GM12878 (cell line): ENCODE results near the gene PTPRD. TPM values are rescaled to one million over a fixed set of nuclear protein-coding genes. Genes with fewer than 3 reads are reported as not detected.

ENCODE experiments used
- ATAC-seq: fragments of 200-7000 bp; cut with Tn5 transposase; 3 replicates; pipeline ENCODE4 v1.9.1; 2020; ENCODE audit warnings: mild to moderate bottlenecking, moderate library complexity
- BruUV-seq: library from RNA; stranded (reverse); fragments of 400-500 nt; replicated peaks from 2 replicates; lab custom pipeline; 2021; lab: Mats Ljungman, UMichigan
- CTCF ChIA-PET: fragments of 300-600 bp; sonication (Branson Sonifier 250); formaldehyde crosslinking; extraction: SDS; loops from one replicate; lab custom pipeline; 2021; ENCODE audit warnings: inconsistent platforms; lab: Yijun Ruan, JAX
- POLR2A ChIA-PET: fragments of 350-600 bp; formaldehyde crosslinking; extraction: SDS; loops from one replicate; lab custom pipeline; 2021; ENCODE audit warnings: inconsistent platforms; lab: Charles Lee
- RAD21 ChIA-PET: fragments of 300-600 bp; sonication (Branson Sonifier 250); formaldehyde crosslinking; loops from one replicate; lab custom pipeline; 2023; ENCODE audit warnings: antibody characterized with exemption; ENCODE audit not compliant: unreplicated experiment; lab: Charles Lee
- SMC1A ChIA-PET: fragments of 300-600 bp; sonication (Branson Sonifier 250); formaldehyde crosslinking; loops from one replicate; lab custom pipeline; 2023; ENCODE audit not compliant: unreplicated experiment, uncharacterized antibody; lab: Charles Lee
- DNase-seq: peaks from one replicate; pipeline ENCODE4 v3.0.0-alpha.2; 2011; ENCODE audit warnings: low read depth, low spot score
- FAIRE-seq: peaks from 3 replicates; lab custom pipeline; 2011; peaks lifted over from hg19 to GRCh38; lab: Jason Lieb, UNC
- H2AFZ ChIP-seq: 2 replicates; pipeline ENCODE4 v1.6.0; 2011; ENCODE audit warnings: low read depth, low read length, control low read depth; ENCODE audit not compliant: control insufficient read depth
- H3K27ac ChIP-seq: 2 replicates; pipeline ENCODE4 v1.5.1; 2011; ENCODE audit warnings: control low read depth; ENCODE audit not compliant: control insufficient read depth, insufficient read depth
- H3K27me3 ChIP-seq, 2 experiments: replicated peaks in 1 of 2; 2 replicates each; pipeline versions ENCODE4 v1.6.0 to v1.6.1; 2011; ENCODE audit warnings: low read length in 1 of 2; ENCODE audit not compliant: control insufficient read depth in 2 of 2, insufficient read depth in 2 of 2
- H3K36me3 ChIP-seq, 2 experiments: 2 replicates each; pipeline ENCODE4 v1.5.1; 2011; ENCODE audit warnings: low read length in 1 of 2; ENCODE audit not compliant: control insufficient read depth in 2 of 2, insufficient read depth in 2 of 2
- H3K4me1 ChIP-seq: 2 replicates; pipeline ENCODE4 v1.6.1; 2011; ENCODE audit warnings: mild to moderate bottlenecking, low read length, moderate library complexity, mixed read lengths; ENCODE audit not compliant: control insufficient read depth, insufficient read depth
- H3K4me2 ChIP-seq: 2 replicates; pipeline ENCODE4 v1.6.0; 2011; ENCODE audit warnings: control low read depth; ENCODE audit not compliant: control insufficient read depth, insufficient read depth
- H3K4me3 ChIP-seq: fragments of 200-600 bp; sonication (generic); 2 replicates; pipeline ENCODE4 v1.5.1; 2016
- H3K79me2 ChIP-seq: 2 replicates; pipeline ENCODE4 v1.6.0; 2011; ENCODE audit warnings: low read length; ENCODE audit not compliant: control insufficient read depth, insufficient read depth
- H3K9ac ChIP-seq: 2 replicates; pipeline ENCODE4 v1.8.0; 2011; ENCODE audit warnings: low read length, control low read depth, mixed read lengths; ENCODE audit not compliant: control insufficient read depth, insufficient read depth
- H3K9me3 ChIP-seq: replicated peaks from 3 replicates; pipeline ENCODE4 v1.5.1; 2011; ENCODE audit warnings: mild to moderate bottlenecking, low read length; ENCODE audit not compliant: control insufficient read depth, insufficient read depth
- H4K20me1 ChIP-seq: 2 replicates; pipeline ENCODE4 v1.6.0; 2011; ENCODE audit not compliant: control insufficient read depth, insufficient read depth
- CBX3 ChIP-seq: fragments of 200-600 bp; sonication (generic); IDR thresholded peaks from 2 replicates; pipeline ENCODE4 v1.6.1; 2016; ENCODE audit warnings: low read depth, borderline replicate concordance
- DPF2 ChIP-seq: fragments of 450-650 bp; IDR thresholded peaks from 2 replicates; pipeline ENCODE4 v1.6.1; 2017; ENCODE audit warnings: mild to moderate bottlenecking
- FOXK2 ChIP-seq: fragments of 450-650 bp; IDR thresholded peaks from 2 replicates; pipeline ENCODE4 v1.6.1; 2017; ENCODE audit warnings: mild to moderate bottlenecking, moderate library complexity
- IKZF2 ChIP-seq, 2 experiments: fragments of 450-650 bp; IDR thresholded peaks; 2 replicates each; pipeline ENCODE4 v1.6.1; 2017; ENCODE audit warnings: mild to moderate bottlenecking in 2 of 2, moderate library complexity in 2 of 2
- IRF4 ChIP-seq: IDR thresholded peaks from 2 replicates; pipeline ENCODE4 v1.6.1; 2011; ENCODE audit warnings: low read depth, low read length
- NFYA ChIP-seq: IDR thresholded peaks from 2 replicates; pipeline ENCODE4 v1.6.1; 2011; ENCODE audit warnings: low read depth, mild to moderate bottlenecking, low read length, improper control_type of control experiment, borderline replicate concordance
- PBX3 ChIP-seq: IDR thresholded peaks from 2 replicates; pipeline ENCODE4 v1.6.1; 2011; ENCODE audit warnings: mild to moderate bottlenecking, low read depth, low read length, moderate library complexity; ENCODE audit not compliant: insufficient replicate concordance
- RELB ChIP-seq: fragments of 450-650 bp; IDR thresholded peaks from 2 replicates; pipeline ENCODE4 v1.6.1; 2017; ENCODE audit warnings: low read depth, mild to moderate bottlenecking, moderate library complexity
- RUNX3 ChIP-seq: IDR thresholded peaks from 2 replicates; pipeline ENCODE4 v1.6.1; 2012; ENCODE audit warnings: low read length, inconsistent platforms
- SPI1 ChIP-seq: IDR thresholded peaks from 2 replicates; pipeline ENCODE4 v1.6.1; 2011; ENCODE audit warnings: low read depth, mild to moderate bottlenecking, low read length, moderate library complexity, borderline replicate concordance; ENCODE audit not compliant: insufficient read depth
- USF2 ChIP-seq: IDR thresholded peaks from 2 replicates; pipeline ENCODE4 v1.6.1; 2011; ENCODE audit warnings: low read depth, low read length, improper control_type of control experiment, borderline replicate concordance
- ZBED1 ChIP-seq: IDR thresholded peaks from 2 replicates; pipeline ENCODE4 v1.6.1; 2016; ENCODE audit warnings: borderline replicate concordance
- WGBS: methylation state at CpG from one replicate; pipeline ENCODE4 v1.1.6; 2016; ENCODE audit warnings: low lambda C conversion rate; ENCODE audit not compliant: insufficient replicate concordance, insufficient coverage; ENCODE audit errors: missing lambda C conversion rate; 5-methylcytosine and 5-hydroxymethylcytosine counted together
- in situ Hi-C: fragments of 300-500 bp; cut with MboI; formaldehyde crosslinking; loops from 9 replicates; pipeline ENCODE4 v1.14.3; 2018; ENCODE audit warnings: mixed read lengths
- intact Hi-C: fragments of 100-400 bp; cut with micrococcal nuclease; formaldehyde crosslinking; loops from one replicate; pipeline ENCODE4 v1.14.2; 2022; ENCODE audit not compliant: unreplicated experiment
- polyA plus RNA-seq, 11 experiments: library from polyadenylated mRNA; depleted of rRNA in 4 of 11; unstranded in 6 of 11; stranded (reverse) in 5 of 11; fragments of >200 nt; fragmentation: Nextera tagmentation in 4 of 11; fragmentation: Illumina TruSeq in 1 of 11; extraction: Ambion mirVana in 4 of 11; extraction: Trizol in 1 of 11; gene quantifications; 1 replicate in 1 of 11; 2 replicates in 10 of 11; pipeline versions ENCODE4 v1.2.1 to v1.2.3, GENCODE V29; 2011 to 2016; ENCODE audit warnings: inconsistent platforms in 2 of 11, missing spikeins in 2 of 11, low read depth in 1 of 11
- total RNA-seq, 4 experiments: library from RNA; depleted of rRNA in 3 of 4; stranded (reverse); fragments of >200 nt in 3 of 4; fragmentation: Illumina TruSeq in 1 of 4; extraction: Trizol in 1 of 4; gene quantifications; 2 replicates each; pipeline versions ENCODE4 v1.2.1 to v1.2.3, GENCODE V29; 2013 to 2021

The PTPRD gene
- total and polyA plus RNA-seq, 10 of the 15 experiments (the other 5 are each of a cell fraction or from before 2014, with no cell fraction given) = under 0.01 to 0.05 (median 0.01) TPM; not detected in 7

GRCh38 chr9:8589476-8589875 lies 2023.3 kb downstream of the PTPRD start:
- no peak overlapping the region for H3K4me2 ChIP-seq
- no TSS peak for BruUV-seq
- intact Hi-C loops = no loop called here
- in situ Hi-C loops = loop anchor here (10.0 kb wide), 1 partner anchor 65 kb away; no protein-coding TSS in a partner anchor
- ChIA-PET RAD21 (no interaction called here), CTCF (interaction anchor here (0.6 kb wide), 1 partner anchor 1439 kb away, joined by 3 read pairs; no protein-coding TSS in a partner anchor), POLR2A (no interaction called here)
- H3K27ac ChIP-seq = no peak overlapping the region
- H3K79me2 ChIP-seq = no peaks in the 10 kb centered on the region
- H3K9ac ChIP-seq = no peak overlapping the region
- 21% methylated on average over 4 of the region's 4 CpGs for WGBS
- no peak for DNase-seq
- no peak for ATAC-seq
- no peaks in the 10 kb centered on the region for H3K27me3 ChIP-seq
- no peaks in the 10 kb centered on the region for H3K9me3 ChIP-seq
- no peak for FAIRE-seq
- no peak overlapping the region for H3K4me3 ChIP-seq
- H4K20me1 ChIP-seq = no peaks in the 10 kb centered on the region
- H2AFZ ChIP-seq = no peak overlapping the region
- H3K36me3 ChIP-seq = no peaks in the 10 kb centered on the region
- TF ChIP-seq RELB = no peak
- no peak for TF ChIP-seq SPI1
- TF ChIP-seq IKZF2 (IDR thresholded peaks at IDR 0.05) = no peak
- TF ChIP-seq RUNX3 = no peak
- TF ChIP-seq IRF4 = no peak
- no peak for TF ChIP-seq USF2
- no peak for TF ChIP-seq CBX3
- no peak for TF ChIP-seq FOXK2
- no peak for TF ChIP-seq ZBED1
- TF ChIP-seq DPF2 = no peak
- no peak for TF ChIP-seq NFYA
- no peak for TF ChIP-seq PBX3
- TF ChIP-seq, all 136 proteins: peak for 0
- SMC1A ChIA-PET = no interaction called here
- H3K4me1 ChIP-seq = no peaks in the 10 kb centered on the region
